ENCODE results near the gene METTL3. TPM values are rescaled to one million over a fixed set of nuclear protein-coding genes. Genes with fewer than 3 reads are reported as not detected.
"Not testable (repeated sequence)": the region's sequence is repeated elsewhere in the genome, so short reads cannot be mapped to it uniquely, and the experiment has no call there.

The METTL3 gene
- total RNA-seq = 48.6 TPM
- long read RNA-seq, transcript METTL3-201 (11 exons, 2,015 nt) = major isoform, 20 of 51 reads
- long read RNA-seq, partial matches to known transcripts = 7 of 51 reads
- long read RNA-seq, other reads (novel, unspliced or antisense) = 21 of 51 reads

DNA sequence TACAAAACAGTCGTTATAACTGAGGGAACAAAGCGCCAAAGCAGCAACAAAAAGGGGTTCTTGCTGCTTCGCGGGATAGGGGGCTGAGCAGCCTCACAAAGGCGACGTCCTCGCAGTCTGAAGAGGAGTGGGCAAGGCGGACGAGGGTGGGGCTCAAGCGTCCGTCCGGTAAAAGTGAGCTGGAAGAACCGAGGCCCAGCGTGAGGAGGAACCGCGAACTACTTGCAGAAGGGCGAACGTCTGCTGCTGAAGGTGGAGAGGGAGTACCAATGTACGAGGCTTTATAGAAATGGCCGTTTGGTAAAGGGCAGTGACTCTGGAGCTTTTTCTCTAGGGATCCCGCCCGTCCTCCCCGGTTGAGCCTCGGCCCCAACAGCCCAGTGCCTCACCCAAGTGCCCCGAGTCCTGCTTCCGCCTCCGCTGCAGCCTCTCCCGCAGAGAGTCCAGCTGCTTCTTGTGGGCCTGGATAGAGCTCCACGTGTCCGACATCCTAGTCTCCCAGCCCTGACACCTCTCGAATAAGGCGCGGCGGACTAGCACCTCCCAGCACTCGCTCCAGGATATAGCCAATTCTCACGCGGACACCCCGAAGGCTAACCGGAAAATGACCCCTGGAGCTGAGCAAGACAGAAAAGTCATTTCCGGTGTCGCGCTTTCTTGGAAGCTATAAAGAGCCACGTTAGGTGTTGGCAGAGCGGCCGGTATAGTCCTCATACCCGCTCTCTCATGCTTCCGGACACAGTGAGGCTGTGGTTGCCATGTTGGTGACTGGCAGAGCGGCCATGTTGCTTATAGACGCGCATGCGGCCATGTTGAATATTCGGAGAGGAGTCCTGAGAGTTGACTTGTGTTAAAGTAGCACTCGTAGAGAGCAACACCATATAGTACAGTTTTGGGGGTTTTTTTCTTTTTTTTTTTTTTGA is at the start of gene METTL3:
Gene METTL3 (minus strand): TSS at position 606 of the 923 bp plus-strand sequence. CDS start 117 bp downstream, at position 489.
- Histone ChIP-seq H3K36me3 (peaks cover 10% of the 10 kb centered on the region), H3K9me3 (no peaks in the 10 kb centered on the region), H3K27me3 (no peaks in the 10 kb centered on the region), H3K4me1 (peaks cover 22% of the 10 kb centered on the region), H3K27ac (peak within 1 kb of the TSS; percentile 91), H3K4me3 (peak within 1 kb of the TSS; percentile 97)
- intact Hi-C loops (cut with DNase I) = no loop called here
- peak; percentile 99 for ATAC-seq
- peak; percentile 97 for DNase-seq
- TF ChIP-seq, protein P1, sequence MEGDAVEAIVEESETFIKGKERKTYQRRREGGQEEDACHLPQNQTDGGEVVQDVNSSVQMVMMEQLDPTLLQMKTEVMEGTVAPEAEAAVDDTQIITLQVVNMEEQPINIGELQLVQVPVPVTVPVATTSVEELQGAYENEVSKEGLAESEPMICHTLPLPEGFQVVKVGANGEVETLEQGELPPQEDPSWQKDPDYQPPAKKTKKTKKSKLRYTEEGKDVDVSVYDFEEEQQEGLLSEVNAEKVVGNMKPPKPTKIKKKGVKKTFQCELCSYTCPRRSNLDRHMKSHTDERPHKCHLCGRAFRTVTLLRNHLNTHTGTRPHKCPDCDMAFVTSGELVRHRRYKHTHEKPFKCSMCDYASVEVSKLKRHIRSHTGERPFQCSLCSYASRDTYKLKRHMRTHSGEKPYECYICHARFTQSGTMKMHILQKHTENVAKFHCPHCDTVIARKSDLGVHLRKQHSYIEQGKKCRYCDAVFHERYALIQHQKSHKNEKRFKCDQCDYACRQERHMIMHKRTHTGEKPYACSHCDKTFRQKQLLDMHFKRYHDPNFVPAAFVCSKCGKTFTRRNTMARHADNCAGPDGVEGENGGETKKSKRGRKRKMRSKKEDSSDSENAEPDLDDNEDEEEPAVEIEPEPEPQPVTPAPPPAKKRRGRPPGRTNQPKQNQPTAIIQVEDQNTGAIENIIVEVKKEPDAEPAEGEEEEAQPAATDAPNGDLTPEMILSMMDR (IDR thresholded peaks at IDR 0.05) = no peak

GRCh38 chr14:21558703-21559170 is 47.6 kb upstream of the METTL3 start:
- no peak overlapping the region for H3K4me3 ChIP-seq
- no peaks in the 10 kb centered on the region for H3K36me3 ChIP-seq
- peaks cover 5% of the 10 kb centered on the region for H3K4me1 ChIP-seq
- H3K27me3 ChIP-seq = no peaks in the 10 kb centered on the region
- TF ChIP-seq, protein P1 (IDR thresholded peaks at IDR 0.05) = no peak
- no peak for ATAC-seq
- no peaks in the 10 kb centered on the region for H3K9me3 ChIP-seq
- intact Hi-C loops (cut with DNase I) = no loop called here
- DNase-seq = no peak
- H3K27ac ChIP-seq = no peak overlapping the region

GRCh38 chr14:21557084-21557901 is 46.2 kb upstream of the METTL3 start:
- H3K27me3 ChIP-seq = no peaks in the 10 kb centered on the region
- peak overlapping the region; percentile 35 for H3K4me3 ChIP-seq
- no peaks in the 10 kb centered on the region for H3K9me3 ChIP-seq
- TF ChIP-seq, protein P1 (IDR thresholded peaks at IDR 0.05) = peak; percentile 74
- intact Hi-C loops (cut with DNase I) = no loop called here
- peak overlapping the region; percentile 86 for H3K27ac ChIP-seq
- peak; percentile 91 for ATAC-seq
- peak; percentile 72 for DNase-seq
- H3K4me1 ChIP-seq = peaks cover 5% of the 10 kb centered on the region
- H3K36me3 ChIP-seq = no peaks in the 10 kb centered on the region

DNA sequence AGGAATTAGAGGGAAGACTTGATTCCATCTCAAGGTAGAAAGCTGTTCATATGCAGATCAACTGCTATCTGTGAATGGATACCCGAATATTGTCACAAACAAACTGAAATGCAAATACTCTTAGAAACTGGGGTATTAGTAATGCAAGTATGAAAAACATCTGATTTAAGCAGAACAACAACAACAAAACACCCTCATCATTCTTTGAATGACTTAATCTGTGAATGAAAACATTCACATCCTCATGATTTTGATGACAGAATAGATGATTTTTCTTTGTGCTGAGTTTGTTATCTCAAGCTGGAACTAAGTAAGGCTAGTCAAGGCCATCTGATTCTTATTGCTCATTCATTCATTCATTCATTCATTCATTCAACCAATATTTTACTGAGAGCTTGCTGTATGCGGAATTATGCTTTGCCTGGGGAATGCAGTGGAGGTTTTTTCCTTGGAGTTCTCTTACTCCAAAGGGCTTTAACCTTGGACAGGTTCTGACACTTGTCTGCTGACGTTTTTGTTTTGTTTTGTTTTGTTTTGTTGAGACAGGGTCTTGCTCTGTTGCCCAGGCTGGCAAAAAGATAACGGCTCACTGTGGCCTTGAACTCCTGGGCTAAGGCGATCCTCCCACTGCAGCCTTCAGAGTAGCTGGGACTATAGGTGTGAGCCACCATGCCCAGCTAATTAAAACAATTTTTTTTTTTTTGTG is 45.4 kb upstream of the METTL3 start:
- TF ChIP-seq, protein P1 (IDR thresholded peaks at IDR 0.05) = no peak
- no peaks in the 10 kb centered on the region for H3K36me3 ChIP-seq
- H3K9me3 ChIP-seq = no peaks in the 10 kb centered on the region
- DNase-seq = no peak
- ATAC-seq = no peak
- H3K27ac ChIP-seq = peak overlapping the region; percentile 86
- no peaks in the 10 kb centered on the region for H3K27me3 ChIP-seq
- H3K4me3 ChIP-seq = no peak overlapping the region
- peaks cover 5% of the 10 kb centered on the region for H3K4me1 ChIP-seq
- intact Hi-C loops (cut with DNase I) = no loop called here

- no peaks in the 10 kb centered on the region for H3K27me3 ChIP-seq
- intact Hi-C loops (cut with DNase I) = no loop called here
- no peaks in the 10 kb centered on the region for H3K36me3 ChIP-seq
- ATAC-seq (no peak), DNase-seq (no peak)
- TF ChIP-seq, protein P1 (IDR thresholded peaks at IDR 0.05) = no peak
- H3K4me3 ChIP-seq = no peak overlapping the region
- peaks cover 5% of the 10 kb centered on the region for H3K4me1 ChIP-seq
- no peak overlapping the region for H3K27ac ChIP-seq
- H3K9me3 ChIP-seq = no peaks in the 10 kb centered on the region
Measured at GRCh38 chr14:21553266-21553665, 42.1 kb upstream of the METTL3 start.

GRCh38 chr14:21544588-21544987 is 33.4 kb upstream of the METTL3 start:
- H3K27me3 ChIP-seq; H3K27ac ChIP-seq; H3K9me3 ChIP-seq; DNase-seq; H3K36me3 ChIP-seq; ATAC-seq; H3K4me1 ChIP-seq; intact Hi-C loops (cut with DNase I); H3K4me3 ChIP-seq: not testable (repeated sequence)
